Glutamatergic neuron (in vitro differentiated cells): ENCODE data around the gene TMEM150B. TPM values are rescaled to one million over a fixed set of nuclear protein-coding genes. Genes with fewer than 3 reads are reported as not detected.

Experiments used
- DNase-seq: peaks from one replicate; pipeline ENCODE4 v3.0.0; 2022
- H3K27ac Mint-ChIP-seq: one replicate; pipeline ENCODE4 v1.8.0; 2020; ENCODE audit warnings: mild to moderate bottlenecking, mixed read lengths, inconsistent platforms; ENCODE audit not compliant: unreplicated experiment
- H3K27me3 Mint-ChIP-seq: one replicate; pipeline ENCODE4 v1.8.0; 2020; ENCODE audit warnings: mild to moderate bottlenecking, moderate library complexity, mixed read lengths, inconsistent platforms; ENCODE audit not compliant: unreplicated experiment
- H3K36me3 Mint-ChIP-seq: one replicate; pipeline ENCODE4 v1.8.0; 2020; ENCODE audit warnings: mild to moderate bottlenecking, mixed read lengths, inconsistent platforms; ENCODE audit not compliant: unreplicated experiment
- H3K4me1 Mint-ChIP-seq: one replicate; pipeline ENCODE4 v1.8.0; 2020; ENCODE audit warnings: mild to moderate bottlenecking, low read depth, mixed read lengths, inconsistent platforms; ENCODE audit not compliant: unreplicated experiment
- H3K4me3 Mint-ChIP-seq: one replicate; pipeline ENCODE4 v1.8.0; 2020; ENCODE audit warnings: mild to moderate bottlenecking, mixed read lengths, inconsistent platforms; ENCODE audit not compliant: unreplicated experiment
- H3K9me3 Mint-ChIP-seq: one replicate; pipeline ENCODE4 v1.8.0; 2020; ENCODE audit warnings: mild to moderate bottlenecking, moderate library complexity, mixed read lengths, inconsistent platforms; ENCODE audit not compliant: unreplicated experiment
- CTCF ChIP-seq: fragments of 200-600 bp; sonication (generic); IDR thresholded peaks from one replicate; pipeline ENCODE4 v1.5.0; 2021; ENCODE audit not compliant: partially characterized antibody, unreplicated experiment
- total RNA-seq: library from RNA; stranded (reverse); fragmentation: NEBNext Ultra II Directional; extraction: Animal tissue kit (Norgen Biotek cat#: 25700); gene quantifications from one replicate; pipeline ENCODE4 v1.2.1, GENCODE V29; 2021; ENCODE audit not compliant: unreplicated experiment

Gene TMEM150B
- total RNA-seq, 1 donor from 2014 or later = not detected

GRCh38 chr19:55370305-55370988 lies 45.3 kb upstream of the TMEM150B start, which contains the start of gene IL11:
Gene IL11 (minus strand): TSS chr19:55370463. CDS start chr19:55370310, 153 bp downstream.
- no peak for TF ChIP-seq CTCF
- DNase-seq = no peak
- H3K27ac Mint-ChIP-seq = peak within 1 kb of the TSS; percentile 68
- H3K9me3 Mint-ChIP-seq = peaks cover 12% of the 10 kb centered on the region
- H3K36me3 Mint-ChIP-seq = no peaks in the 10 kb centered on the region
- peaks cover 7% of the 10 kb centered on the region for H3K27me3 Mint-ChIP-seq
- H3K4me3 Mint-ChIP-seq = peak within 1 kb of the TSS; percentile 89
- peaks cover 14% of the 10 kb centered on the region for H3K4me1 Mint-ChIP-seq

- TF ChIP-seq CTCF = no peak
- H3K4me1 Mint-ChIP-seq = peaks cover 14% of the 10 kb centered on the region
- H3K4me3 Mint-ChIP-seq = peak overlapping the region; percentile 89
- no peaks in the 10 kb centered on the region for H3K36me3 Mint-ChIP-seq
- peak; percentile 88 for DNase-seq
- peaks cover 7% of the 10 kb centered on the region for H3K27me3 Mint-ChIP-seq
- H3K27ac Mint-ChIP-seq = peak overlapping the region; percentile 68
- H3K9me3 Mint-ChIP-seq = peaks cover 12% of the 10 kb centered on the region
Measured at GRCh38 chr19:55369653-55370304, 44.6 kb upstream of the TMEM150B start.

- H3K9me3 Mint-ChIP-seq = peaks cover 14% of the 10 kb centered on the region
- no peaks in the 10 kb centered on the region for H3K36me3 Mint-ChIP-seq
- DNase-seq = peak; percentile 74
- H3K27me3 Mint-ChIP-seq = peaks cover 7% of the 10 kb centered on the region
- peak overlapping the region; percentile 62 for H3K27ac Mint-ChIP-seq
- peaks cover 14% of the 10 kb centered on the region for H3K4me1 Mint-ChIP-seq
- peak overlapping the region; percentile 55 for H3K4me3 Mint-ChIP-seq
- TF ChIP-seq CTCF = no peak
Measured at GRCh38 chr19:55368701-55369563, 43.8 kb upstream of the TMEM150B start.

- no peak for DNase-seq
- H3K27ac Mint-ChIP-seq = no peak overlapping the region
- peaks cover 3% of the 10 kb centered on the region for H3K27me3 Mint-ChIP-seq
- no peaks in the 10 kb centered on the region for H3K36me3 Mint-ChIP-seq
- H3K9me3 Mint-ChIP-seq = peaks cover 11% of the 10 kb centered on the region
- H3K4me1 Mint-ChIP-seq = peaks cover 10% of the 10 kb centered on the region
- no peak overlapping the region for H3K4me3 Mint-ChIP-seq
- no peak for TF ChIP-seq CTCF
Measured at GRCh38 chr19:55368106-55368505, 43.0 kb upstream of the TMEM150B start.
